NK-92 (cell line): ENCODE data around the gene CD1D.
"Not testable (repeated sequence)": the region's sequence is repeated elsewhere in the genome, so short reads cannot be mapped to it uniquely, and the experiment has no call there.

Source experiments
- DNase-seq: peaks from one replicate; lab custom pipeline; 2025; ENCODE audit not compliant: unreplicated experiment; lab: John Stamatoyannopoulos, UW

Gene CD1D

DNA sequence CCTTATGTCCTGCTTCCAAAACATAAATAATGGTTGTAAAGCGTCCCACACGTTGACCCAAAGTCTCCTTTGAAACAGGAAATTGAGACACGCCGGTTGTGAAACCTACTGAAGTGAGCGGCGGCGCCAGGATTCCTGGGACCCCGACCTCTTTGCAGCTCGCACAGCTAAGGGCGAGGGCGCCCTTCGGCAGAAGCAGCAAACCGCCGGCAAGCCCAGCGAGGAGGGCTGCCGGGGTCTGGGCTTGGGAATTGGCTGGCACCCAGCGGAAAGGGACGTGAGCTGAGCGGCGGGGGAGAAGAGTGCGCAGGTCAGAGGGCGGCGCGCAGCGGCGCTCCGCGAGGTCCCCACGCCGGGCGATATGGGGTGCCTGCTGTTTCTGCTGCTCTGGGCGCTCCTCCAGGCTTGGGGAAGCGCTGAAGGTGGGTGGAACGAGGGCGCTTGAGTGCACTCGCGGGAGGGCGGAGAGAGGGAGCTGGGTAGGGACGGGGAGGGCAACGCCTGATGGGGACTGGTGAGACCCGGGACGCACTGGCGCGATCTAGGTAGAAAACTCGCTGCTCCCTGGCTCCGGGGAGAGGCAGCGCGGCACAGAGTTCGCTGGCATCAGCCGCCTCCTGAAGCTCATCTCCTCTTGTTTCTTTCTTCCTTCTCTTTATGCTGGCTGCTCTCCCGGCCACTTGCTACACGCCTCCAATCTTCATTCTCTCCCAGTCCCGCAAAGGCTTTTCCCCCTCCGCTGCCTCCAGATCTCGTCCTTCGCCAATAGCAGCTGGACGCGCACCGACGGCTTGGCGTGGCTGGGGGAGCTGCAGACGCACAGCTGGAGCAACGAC, at the start of gene CD1D:
TSS of gene CD1D (plus strand) at position 155 of the 836 bp plus-strand sequence. CDS start at position 362, 207 bp downstream.
- DNase-seq, result no peak

DNA sequence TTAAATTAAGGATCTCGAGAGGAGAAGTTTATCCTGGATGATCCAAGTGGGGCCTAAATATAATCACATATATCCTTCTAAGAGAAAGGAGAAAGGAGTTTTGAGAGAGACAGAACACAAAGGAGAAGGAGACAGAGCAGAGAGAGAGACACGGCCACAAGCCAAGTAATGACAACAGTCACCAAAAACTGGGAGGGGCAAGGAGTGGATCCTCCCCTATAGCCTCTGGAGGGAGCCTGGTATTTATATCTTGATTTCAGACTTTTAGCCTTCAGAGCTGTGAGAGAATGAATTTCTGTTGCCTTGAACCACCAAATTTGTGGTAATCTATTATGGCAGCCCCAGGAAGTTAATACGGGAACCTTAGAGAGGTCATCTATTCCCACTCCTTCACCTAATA, 49.5 kb upstream of the CD1D start:
- no peak for DNase-seq

DNA sequence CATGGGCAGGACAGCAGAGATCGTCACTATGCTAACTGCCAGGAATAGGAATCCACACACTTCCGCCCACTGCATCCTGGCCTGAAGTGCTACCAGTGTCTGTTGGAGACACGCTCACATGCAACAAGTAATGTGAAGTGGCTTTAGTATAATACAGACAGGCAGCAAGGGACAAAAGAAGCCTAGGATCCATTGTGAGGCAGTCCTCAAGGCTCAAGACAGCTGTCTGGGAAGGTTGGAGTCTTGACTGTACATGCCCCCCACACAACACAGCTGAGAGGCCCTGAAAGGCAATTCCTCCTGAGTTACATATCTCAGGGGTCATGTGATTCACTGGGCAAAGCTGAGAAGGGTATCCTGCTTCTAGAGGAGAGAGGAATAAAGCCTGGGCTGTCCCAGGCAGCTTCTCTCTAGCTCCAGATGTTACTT, 39.9 kb upstream of the CD1D start:
- DNase-seq, result no peak

DNA sequence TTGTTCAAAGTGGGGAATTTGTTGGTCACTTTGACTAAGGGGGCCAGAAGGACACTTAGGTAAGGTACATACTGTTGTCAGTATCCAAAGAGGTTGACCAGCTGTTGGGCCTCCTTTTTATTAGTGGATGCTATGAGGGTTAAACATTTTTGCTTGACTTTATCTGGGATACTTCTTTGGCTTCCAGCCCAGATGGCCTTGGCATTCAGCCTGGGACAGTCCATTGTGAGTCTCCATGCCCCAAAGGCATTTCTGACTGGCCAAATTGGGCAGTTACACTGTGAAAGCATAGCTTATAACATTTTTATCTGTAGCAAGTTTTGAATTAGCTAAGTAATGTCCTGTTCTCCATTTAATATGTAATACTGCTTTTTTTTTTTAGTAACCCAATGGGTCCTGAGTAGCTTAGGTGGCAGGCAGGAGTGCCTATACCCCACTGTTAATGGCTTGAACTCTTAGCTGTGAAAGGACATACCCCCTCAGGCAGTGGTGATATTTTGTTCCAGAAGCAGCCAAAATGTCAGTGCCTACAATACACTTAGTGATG, 35.4 kb upstream of the CD1D start:
- no peak for DNase-seq

DNA sequence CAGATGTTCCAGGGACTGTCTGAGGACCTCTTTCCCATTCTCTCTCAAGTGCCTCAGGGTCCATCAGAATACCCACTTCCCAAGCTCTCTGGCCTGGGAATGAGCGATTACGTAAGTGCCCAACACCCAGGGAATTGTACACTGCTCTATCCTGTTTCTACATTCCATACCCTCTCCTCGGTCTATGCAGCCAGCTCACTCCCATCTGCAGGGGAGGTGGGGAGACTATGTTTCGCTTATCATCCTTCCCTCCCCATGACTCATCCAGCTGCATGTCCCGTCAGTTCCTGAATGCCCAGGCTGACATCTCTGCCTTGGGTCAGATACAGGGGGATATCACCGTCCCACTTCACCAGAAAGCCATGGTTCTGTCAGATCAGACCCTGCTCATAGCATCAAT, 34.5 kb upstream of the CD1D start:
- DNase-seq, result no peak

DNA sequence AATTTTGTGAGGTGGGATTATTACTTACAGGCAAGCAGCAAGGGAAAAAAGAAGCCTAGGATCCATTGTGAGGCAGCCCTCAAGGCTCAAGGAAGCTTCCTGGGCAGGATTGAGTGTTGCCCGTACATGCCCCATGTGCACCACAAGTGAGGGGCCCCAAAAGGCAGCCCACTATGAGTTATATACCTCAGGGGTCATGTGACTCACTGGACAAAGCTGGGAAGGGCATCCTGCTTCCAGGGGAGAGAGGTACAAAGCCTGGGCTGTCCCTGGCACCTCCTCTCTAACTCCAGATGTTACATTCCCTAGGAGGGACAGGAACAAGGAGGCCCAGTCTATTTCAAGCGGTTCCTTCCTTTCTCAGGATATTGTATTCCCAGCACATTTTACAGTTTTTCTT, 34.0 kb upstream of the CD1D start:
- no peak for DNase-seq

DNA sequence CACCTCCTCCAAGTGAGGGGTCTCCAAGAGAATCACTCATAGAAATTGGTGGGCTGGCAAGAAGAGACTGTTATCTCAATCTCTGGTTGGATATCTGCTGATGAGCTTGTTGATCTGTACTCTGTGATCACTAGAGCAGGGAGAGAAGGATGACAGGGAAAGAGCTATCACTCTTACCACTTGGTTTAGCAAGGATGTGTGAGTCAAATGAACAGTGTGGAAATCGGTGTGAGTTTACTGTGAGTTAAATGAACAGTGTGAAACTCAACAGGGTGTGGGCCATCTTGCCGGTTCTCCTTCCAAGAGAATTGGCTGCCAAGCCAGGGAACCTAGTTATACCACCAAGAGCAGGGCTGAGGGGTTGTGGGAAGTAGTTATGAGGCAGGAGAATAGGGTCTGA, 33.3 kb upstream of the CD1D start:
- DNase-seq, result no peak

DNA sequence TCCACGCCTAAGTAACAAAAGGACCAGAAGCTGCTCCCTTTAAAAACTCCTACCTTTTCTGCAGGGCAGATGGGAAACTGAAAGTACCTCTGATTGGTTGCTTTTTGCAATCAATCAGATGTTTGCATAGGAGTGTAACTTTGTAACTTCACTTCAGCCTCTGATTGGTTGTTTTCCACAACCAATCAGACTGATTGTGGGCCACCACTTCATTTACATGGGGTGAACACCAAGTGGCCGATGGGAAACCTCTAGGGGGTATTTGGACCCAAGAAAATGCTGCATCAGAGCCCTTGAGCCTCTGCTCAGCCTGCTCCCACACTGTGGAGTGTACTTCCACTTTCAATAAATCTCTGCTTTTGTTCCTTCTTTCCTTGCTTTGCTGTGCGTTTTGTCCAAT, 32.8 kb upstream of the CD1D start:
- DNase-seq, result no peak

DNA sequence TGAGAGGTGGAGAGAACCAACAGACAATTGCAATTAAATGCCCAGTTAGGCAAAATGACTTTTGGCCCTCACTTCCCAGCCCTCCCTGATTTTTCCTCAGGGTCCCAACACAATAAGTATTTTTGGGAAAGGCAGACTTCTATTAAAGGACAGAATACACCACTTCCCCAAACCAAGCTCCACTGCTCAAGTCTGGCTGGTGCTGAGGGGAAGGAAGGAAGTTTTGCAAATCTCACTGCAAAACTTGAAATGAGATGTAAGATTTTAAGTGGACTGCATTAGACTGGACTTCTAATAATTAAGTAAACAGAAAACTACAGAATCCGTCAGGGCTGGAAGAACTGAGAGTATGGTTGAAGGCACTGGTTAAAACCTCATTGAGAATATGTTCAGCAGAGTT, 32.2 kb upstream of the CD1D start:
- no peak for DNase-seq

DNA sequence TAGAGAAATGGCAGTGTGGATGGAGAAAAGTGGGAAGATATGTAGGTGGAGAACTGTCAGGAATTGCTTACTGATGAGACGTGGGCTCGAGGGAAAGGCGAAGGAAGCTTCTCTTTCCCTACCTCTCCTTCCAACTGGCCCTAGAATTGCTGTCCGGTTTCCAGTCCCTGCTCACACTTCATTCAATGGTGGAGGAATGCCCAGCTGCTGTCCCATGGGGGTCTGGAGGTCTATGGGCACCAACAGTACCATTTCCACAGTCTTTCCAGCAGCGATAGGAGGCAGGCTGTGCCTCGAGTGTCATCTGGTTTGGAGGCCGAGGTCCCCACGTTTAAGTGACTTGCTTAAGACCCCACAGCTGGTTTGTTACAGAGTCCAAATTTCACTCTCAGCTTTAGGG, 31.5 kb upstream of the CD1D start:
- DNase-seq, result no peak

DNA sequence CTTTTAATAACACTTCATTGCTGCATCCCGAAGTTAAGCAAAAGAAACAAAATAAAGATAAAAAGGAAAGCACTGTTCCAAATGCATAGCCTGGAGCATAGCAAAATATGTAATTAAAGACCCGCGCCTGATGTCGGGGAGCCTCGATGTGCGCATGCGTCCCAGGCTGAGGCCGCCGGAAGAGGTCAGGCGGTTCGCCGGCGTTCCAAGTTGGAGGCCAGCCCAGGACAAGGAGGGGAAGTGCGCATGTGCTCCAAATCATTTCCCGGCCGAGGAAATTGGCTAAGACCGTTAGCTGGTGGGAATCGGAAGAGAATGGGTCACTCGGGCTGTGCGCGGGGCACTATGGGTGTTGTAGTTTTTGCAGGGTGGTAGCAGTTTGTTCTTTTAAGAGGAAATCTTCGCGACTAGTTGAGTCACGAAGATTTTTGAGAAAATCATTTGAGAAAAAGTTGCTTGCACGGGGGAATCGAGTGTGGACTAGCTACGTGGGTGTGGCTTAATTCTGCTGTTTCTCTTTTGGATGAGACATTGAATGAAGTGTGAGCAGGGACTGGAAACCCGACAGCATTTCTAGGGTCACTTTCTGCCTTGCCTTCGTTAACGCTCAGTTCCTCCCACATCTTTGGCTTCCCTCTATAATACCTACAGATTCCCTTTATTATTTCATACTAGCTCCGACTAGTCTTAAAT, 31.0 kb upstream of the CD1D start:
- DNase-seq, result no peak

DNA sequence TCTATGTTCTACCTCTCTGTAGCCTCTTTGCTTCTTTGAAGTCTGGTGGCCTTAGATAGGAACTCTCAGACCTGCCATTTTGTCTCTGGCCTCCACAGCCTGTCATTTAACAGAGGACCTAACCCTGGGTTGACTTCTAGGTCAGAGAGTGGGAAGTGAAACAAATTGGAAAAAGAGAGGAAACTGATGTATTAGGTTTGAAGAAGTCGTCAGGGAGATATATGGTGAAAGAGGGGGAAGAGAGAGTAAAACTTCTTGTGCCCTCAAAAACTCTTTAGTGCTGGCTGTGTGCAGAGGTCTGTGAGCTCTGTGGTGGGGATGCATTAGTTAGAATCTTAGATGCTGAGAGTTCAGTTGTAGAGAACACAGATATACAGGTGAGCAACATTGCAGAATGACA, 30.2 kb upstream of the CD1D start:
- DNase-seq, result no peak

DNA sequence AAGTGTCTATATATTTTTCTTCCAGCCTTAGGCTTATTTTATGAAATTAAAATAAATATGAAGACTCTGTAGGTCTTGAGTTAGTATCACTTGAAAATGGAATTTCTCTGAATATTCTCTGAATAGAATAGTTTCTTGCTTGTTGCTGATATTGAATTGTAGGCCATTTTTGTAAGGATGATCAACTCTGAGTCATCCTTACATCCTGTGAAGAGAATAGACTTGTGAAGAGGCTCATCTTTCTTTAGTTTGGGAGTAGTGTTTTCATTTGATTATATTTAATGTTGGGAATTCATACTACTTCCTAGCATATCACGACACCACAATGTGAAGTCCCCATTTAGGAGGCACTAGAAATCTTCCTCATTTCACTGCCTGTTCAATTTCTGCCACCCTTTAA, 27.5 kb upstream of the CD1D start:
- DNase-seq, result no peak

DNA sequence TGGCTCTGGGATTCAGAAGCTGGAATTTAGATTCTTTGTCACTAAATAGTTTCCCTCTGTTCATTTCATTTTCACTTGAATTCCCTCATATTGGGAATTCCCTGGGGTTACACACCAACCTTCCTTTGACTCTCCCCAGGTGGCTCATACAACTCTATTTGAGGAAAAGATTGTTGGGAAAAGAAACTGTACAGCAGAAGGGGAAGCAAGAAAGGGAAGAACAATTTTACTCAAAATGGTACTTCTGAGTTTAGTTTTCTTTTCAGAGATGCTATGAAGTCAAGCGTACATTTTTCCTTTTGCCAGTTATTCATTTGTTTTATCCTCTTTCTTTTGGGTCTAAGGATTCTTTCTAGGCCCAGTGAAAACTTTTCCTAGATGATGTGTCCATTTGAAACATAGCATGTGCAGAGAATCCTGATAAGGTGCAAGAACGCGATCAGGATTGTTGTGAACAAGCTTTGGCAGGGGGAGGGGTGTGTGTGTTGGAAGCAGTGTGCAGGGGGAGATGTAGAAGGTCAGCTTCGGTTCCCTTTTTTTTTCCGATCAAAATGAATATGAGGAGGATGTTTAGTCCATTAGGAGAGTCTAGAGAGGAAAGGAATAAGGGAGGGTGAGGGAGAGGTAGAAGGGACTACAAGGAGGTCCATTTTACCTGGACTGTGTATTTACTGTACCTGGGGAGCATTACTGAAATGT, 26.8 kb upstream of the CD1D start:
- DNase-seq, result no peak

DNA sequence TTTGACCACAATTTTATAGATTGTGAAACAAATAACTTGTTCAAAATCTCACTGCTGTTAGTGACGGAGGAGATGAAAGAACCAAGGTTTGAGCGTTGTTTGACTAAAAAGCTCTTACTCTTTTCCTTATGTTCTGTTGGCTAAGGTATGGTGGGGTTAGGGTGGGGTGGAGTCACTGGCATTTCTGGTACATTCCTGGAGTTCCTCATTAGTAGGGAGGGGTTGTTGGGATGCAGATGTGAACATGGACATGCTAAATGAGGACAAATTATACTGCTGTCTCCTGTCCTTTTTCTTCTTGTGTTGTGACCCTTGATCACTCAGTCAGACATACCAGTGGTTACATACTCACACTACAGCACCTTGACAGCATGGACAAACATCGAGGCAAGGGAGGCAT, 26.2 kb upstream of the CD1D start:
- DNase-seq, result no peak

DNA sequence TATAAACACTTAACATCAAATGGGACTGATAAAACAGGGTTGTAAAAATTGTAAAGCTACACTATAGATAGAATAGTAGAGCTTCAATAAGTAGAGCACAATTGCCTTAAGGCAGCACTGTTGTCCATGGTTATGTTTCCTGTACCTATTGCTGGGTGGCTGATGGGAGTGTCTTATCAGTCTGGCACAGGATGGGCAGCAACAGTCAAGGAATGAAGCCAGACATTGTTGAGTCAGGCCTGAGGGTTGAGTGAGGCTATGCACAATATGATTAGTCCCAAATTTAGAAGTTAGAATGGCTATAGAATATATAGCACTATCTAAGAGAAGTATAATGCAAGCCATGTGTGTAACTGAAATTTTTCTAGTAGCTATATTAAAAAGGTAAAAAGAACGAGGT, 25.0 kb upstream of the CD1D start:
- DNase-seq, result no peak

DNA sequence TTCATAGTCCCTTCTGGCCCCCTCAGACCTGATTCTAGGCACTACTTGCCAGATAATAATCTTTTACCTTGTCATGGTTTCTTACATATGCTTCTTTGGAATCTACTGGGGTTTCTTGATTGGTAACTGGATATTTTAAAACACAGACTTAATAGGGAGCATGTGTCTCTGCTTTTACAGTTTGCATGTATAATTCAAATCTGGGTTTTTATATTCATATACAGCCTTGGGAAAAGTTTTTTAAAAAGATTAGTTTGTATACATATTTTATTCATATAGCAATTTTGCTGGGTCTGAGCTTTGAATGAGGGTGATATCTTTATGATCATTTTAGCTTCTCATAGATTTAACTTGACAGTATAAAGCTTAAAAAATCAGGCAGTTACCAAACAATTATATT, 21.1 kb upstream of the CD1D start:
- no peak for DNase-seq

DNA sequence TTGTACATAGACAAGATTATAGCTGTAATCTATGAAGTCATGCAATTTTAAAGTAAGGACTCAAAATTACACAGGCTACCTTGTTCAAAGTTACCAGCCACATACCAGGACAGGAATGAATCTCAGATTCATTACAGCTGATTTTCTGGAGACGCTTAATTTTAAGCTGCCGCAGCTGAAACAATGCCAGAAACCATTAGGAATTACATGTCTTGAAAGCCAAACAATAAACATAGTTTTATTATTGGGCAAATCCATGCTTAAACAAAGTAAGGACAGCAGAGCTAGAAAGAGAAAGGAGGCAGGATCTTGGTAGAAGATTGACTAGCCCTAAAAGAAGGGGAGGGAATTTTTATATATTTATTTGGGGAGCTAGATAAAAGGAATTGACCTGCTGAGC, 19.2 kb upstream of the CD1D start:
- DNase-seq, result no peak

DNA sequence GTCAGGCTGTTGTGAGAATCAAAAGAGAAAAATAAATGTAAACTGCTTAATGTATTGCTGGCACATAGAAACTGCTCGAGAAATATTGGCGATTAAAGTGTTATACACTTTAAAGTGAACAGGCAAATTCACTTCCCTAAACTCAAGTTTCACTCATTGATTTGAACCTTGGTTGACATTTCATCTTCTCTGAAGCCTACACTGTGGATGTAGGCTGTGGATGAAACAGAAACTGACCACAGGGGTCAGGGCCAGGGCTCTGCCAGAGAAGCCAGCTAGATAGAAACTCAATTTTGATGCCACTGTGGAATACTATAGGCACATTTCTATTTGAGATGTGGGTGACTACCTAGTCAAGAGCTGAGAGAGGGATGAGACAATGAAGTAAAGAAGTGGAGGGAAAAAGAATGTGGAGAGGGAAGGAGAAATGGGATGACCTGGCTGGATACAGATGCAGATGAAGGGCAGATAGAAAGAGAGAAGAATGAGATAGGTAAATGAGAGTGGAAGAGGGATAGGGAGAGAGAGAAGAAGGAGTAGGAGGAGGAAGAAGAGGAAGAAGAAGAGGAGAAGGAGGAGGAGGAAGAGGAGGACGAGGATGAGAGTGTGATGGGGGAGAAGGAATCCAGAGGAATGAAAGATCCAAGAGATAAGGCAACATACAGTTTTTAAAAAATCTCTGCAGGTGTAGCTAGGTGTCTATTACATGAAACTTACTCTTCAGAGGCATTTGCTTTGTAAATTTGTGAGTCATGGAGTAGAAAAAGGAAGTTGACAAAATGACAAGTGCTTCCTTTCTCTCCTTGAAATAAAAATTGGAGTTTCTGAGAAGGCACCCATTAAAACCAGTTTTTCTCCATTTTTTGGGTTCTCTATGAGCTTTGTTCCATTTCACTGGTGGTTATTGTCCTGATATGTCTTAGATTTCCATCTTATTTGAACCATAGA, 17.4 kb upstream of the CD1D start:
- DNase-seq, result no peak

DNA sequence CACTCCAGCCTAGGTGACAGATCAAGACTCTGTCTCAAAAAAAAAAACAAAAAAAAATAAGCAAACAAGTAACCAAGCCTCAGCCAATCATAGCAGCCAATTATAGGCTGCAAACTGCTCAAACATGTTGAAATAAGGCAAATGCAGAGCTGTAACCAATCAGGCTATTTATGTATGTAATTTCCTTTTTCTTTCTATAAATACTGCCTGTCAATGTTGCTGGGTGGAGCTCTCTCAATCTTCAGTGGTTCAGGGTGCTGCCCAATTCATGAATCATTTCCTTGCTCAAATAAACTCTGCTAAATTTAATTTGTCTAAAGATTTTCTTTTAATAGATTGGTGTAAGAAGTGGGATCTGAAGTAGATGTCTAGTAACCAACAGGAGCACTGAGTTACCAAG, 11.6 kb upstream of the CD1D start:
- DNase-seq, result no peak

DNA sequence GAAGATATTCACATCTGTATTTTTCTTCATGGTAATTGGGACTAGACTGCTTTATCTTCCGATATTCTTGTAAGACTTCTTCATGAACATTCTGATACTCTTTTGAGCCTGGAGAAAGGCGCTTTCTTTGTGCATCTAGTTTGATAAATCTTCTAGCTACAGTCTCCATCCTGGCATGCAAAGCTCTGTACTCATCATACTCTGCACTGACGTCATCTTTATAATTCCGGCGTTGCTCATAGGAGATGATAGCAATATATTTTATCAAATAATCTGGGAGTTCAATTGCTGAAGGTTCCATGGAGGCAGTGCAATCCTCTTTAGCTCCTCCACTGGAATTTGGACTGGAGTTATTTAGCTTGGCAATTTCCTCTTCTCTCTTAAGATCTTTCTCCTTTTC, 4.8 kb upstream of the CD1D start:
- DNase-seq, result not testable (repeated sequence)
